Body of pancreas (tissue), 4 donors: ENCODE measurements around the gene SYNJ2. TPM values are rescaled to one million over a fixed set of nuclear protein-coding genes. Genes with fewer than 3 reads are reported as not detected.

Source experiments
- ATAC-seq: fragments of 150-250 bp; one replicate; pipeline ENCODE4 v1.9.1; 2016
- DNase-seq, 4 donors: peaks; one replicate each; pipeline ENCODE4 v3.0.0-alpha.2; 2019
- H3K27ac ChIP-seq, 4 donors: fragments of 200-600 bp; sonication (generic); 1 replicate in 3 of 4; 2 replicates in 1 of 4; pipeline versions ENCODE4 v1.5.1 to v1.6.1; 2016 to 2019; ENCODE audit warnings: mild to moderate bottlenecking in 1 of 4, mixed read lengths in 1 of 4, moderate library complexity in 1 of 4
- H3K27me3 ChIP-seq, 2 donors: fragments of 200-600 bp; sonication (generic); one replicate each; pipeline ENCODE4 v1.6.0; 2016; ENCODE audit warnings: mild to moderate bottlenecking in 1 of 2
- H3K36me3 ChIP-seq, 2 donors: fragments of 200-600 bp; sonication (generic); replicated peaks in 1 of 2; 2 replicates each; pipeline ENCODE4 v1.5.1; 2016; ENCODE audit warnings: low read depth in 2 of 2; ENCODE audit not compliant: insufficient read depth in 1 of 2
- H3K4me1 ChIP-seq: fragments of 200-600 bp; sonication (generic); one replicate; pipeline ENCODE4 v1.6.0; 2016
- H3K4me3 ChIP-seq, 2 donors: fragments of 200-600 bp; sonication (generic); 1 replicate in 1 of 2; 2 replicates in 1 of 2; pipeline ENCODE4 v1.5.1; 2016 to 2019
- H3K9me3 ChIP-seq, 3 donors: fragments of 200-600 bp; sonication (generic); 1 replicate in 2 of 3; 2 replicates in 1 of 3; pipeline ENCODE4 v1.5.1; 2016
- POLR2A ChIP-seq, 3 donors: fragments of 450-650 bp; IDR thresholded peaks; one replicate each; pipeline ENCODE4 v1.6.1; 2016; ENCODE audit warnings: antibody characterized with exemption in 3 of 3, mild to moderate bottlenecking in 2 of 3
- WGBS, 2 donors: methylation state at CpG; one replicate each; pipeline ENCODE4 v1.1.5; 2017; 5-methylcytosine and 5-hydroxymethylcytosine counted together
- intact Hi-C: fragments of 100-400 bp; cut with DNase I; formaldehyde crosslinking; loops from one replicate; pipeline ENCODE4 v1.15.1; 2023
- total RNA-seq, 2 donors: library from RNA; depleted of rRNA; stranded (reverse); fragments of >200 nt; gene quantifications; one replicate each; pipeline ENCODE4 v1.1.0, GENCODE V29; 2016
- TF ChIP-seq, protein P1 (sequence below), 7 experiments: fragments of 450-650 bp in 4 of 7; fragments of 200-600 bp in 3 of 7; sonication (generic) in 3 of 7; IDR thresholded peaks; one replicate each; pipeline ENCODE4 v1.5.1; 2016 to 2019; ENCODE audit warnings: antibody characterized with exemption in 7 of 7

SYNJ2 gene
- total RNA-seq, 2 donors from 2014 or later = 12.2 to 14.8 TPM

GRCh38 chr6:158021814-158022748 is 40.4 kb downstream of the SYNJ2 start:
- TF ChIP-seq POLR2A (IDR thresholded peaks at IDR 0.05) = no peak
- TF ChIP-seq, protein P1, sequence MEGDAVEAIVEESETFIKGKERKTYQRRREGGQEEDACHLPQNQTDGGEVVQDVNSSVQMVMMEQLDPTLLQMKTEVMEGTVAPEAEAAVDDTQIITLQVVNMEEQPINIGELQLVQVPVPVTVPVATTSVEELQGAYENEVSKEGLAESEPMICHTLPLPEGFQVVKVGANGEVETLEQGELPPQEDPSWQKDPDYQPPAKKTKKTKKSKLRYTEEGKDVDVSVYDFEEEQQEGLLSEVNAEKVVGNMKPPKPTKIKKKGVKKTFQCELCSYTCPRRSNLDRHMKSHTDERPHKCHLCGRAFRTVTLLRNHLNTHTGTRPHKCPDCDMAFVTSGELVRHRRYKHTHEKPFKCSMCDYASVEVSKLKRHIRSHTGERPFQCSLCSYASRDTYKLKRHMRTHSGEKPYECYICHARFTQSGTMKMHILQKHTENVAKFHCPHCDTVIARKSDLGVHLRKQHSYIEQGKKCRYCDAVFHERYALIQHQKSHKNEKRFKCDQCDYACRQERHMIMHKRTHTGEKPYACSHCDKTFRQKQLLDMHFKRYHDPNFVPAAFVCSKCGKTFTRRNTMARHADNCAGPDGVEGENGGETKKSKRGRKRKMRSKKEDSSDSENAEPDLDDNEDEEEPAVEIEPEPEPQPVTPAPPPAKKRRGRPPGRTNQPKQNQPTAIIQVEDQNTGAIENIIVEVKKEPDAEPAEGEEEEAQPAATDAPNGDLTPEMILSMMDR (IDR thresholded peaks at IDR 0.05) = no peak
- no peak for ATAC-seq
- no peak overlapping the region for H3K27ac ChIP-seq

DNA sequence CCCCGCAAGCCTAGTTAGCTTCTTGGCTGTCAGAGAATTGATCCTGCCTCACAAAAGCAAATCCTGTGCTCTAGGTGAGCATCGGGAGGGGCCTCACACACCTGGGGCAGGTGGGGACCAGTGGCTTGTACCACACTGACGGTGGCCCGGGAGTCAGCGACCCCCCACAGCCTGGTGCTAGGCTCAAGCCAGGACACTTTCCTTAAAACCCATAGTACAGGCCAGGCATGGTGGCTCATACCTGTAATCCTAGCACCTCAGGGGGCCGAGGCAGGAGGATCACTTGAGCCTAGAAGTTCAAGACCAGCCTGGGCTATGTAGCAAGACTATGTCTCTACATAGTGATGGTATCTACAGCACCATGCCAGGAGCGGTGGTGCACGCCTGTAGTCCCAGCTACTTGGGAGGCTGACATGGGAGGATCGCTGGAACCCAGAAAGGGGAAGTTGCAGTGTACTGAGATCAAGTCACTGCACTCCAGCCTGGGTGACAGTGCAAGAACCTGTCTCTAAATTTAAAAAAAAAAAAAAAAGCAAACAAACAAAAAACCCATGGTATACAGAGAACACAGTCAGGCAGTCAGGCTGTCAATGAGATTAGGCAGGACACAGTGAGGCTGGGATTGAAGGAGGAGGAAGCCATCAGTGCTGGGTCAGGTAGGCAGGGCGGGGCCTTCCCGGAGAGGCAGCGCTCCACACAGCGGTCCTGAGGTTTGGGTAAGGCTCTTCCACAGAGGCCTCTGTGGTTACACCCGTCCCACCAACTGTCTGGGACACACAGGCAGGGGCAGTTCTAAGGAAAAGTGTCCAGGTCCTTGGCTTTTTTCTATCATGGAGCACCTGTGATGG is 41.3 kb downstream of the SYNJ2 start:
- intact Hi-C loops = no loop called here
- Histone ChIP-seq H3K27ac (peak overlapping the region in 2 of 4 donors; percentile 33 to 42), H3K9me3 (no peaks in the 10 kb centered on the region), H3K4me3 (no peak overlapping the region), H3K36me3 (no peaks in the 10 kb centered on the region), H3K27me3 (no peaks in the 10 kb centered on the region), H3K4me1 (peaks cover 39% of the 10 kb centered on the region)
- DNase-seq = no peak
- 92 to 96% methylated on average over 12 to 14 of the region's 14 CpGs for WGBS, 2 donors
- TF ChIP-seq, protein P1 (IDR thresholded peaks at IDR 0.05) = no peak
- TF ChIP-seq POLR2A (IDR thresholded peaks at IDR 0.05) = no peak
- no peak for ATAC-seq

More at GRCh38 chr6:158021814-158022748, 40.4 kb downstream of the SYNJ2 start:
- no peak overlapping the region for H3K4me3 ChIP-seq
- DNase-seq = no peak
- intact Hi-C loops = no loop called here
- H3K27me3 ChIP-seq = no peaks in the 10 kb centered on the region
- no peaks in the 10 kb centered on the region for H3K36me3 ChIP-seq
- no peaks in the 10 kb centered on the region for H3K9me3 ChIP-seq
- H3K4me1 ChIP-seq = peaks cover 30% of the 10 kb centered on the region
- 88 to 93% methylated on average over 3 to 14 of the region's 14 CpGs for WGBS, 2 donors

DNA sequence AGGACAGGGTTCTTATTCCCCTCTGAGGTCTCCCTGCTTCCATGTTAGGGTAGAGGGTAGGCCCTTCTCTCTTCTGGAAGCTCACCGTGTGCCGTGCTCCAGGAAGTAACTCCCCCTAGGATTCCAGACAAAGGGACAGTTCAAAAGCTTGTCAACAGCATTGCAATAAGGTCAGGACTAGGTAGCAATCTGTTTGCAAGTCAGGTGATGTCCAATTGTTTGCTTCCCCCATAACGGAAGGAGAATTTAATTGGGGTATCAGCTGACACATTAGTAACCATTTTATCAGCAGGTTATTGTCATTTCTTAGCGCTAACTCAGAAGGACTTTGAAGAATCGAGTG is 41.9 kb downstream of the SYNJ2 start:
- intact Hi-C loops = no loop called here
- no peaks in the 10 kb centered on the region for H3K9me3 ChIP-seq
- DNase-seq (no peak), ATAC-seq (no peak)
- no peaks in the 10 kb centered on the region for H3K27me3 ChIP-seq
- no peaks in the 10 kb centered on the region for H3K36me3 ChIP-seq
- H3K4me3 ChIP-seq = no peak overlapping the region
- peaks cover 45% of the 10 kb centered on the region for H3K4me1 ChIP-seq
- WGBS, 2 donors = 62 to 64% methylated on average over 5 of the region's 5 CpGs
- H3K27ac ChIP-seq = peak overlapping the region in 2 of 4 donors; percentile 33 to 42
- TF ChIP-seq, protein P1 (IDR thresholded peaks at IDR 0.05) = no peak
- no peak for TF ChIP-seq POLR2A (IDR thresholded peaks at IDR 0.05)

DNA sequence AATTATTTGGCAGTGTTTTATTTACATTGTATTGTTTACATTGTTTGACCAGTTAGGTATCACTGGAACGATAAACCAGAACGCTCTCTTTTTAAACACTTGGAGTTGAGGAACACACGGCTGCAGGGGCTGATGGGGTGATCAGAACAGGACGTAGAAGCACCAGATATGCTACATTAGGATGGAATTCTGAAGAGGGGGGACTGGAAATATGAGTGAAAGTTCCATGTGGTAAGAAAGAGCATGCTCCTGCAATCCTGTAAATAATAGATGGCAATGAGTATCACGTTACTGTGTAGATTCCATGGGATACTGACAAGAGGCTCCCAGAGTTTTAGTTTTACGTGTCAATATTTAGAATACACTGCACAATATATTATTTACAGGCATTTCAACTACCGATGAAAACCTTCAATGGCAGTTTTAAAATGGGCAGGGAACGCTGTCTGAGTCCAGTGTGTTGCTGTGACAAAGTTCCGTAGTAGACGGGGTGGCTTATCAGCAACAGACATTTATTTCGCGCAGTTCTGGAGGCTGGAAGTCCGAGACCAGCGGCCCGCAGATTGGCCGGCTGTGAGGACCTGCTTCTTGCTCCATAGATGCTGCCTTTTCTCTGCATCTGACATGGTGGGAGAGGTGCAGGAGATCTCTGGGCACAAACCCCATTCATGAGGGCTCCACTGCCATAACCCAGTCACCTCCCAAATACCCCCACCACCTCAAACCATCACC is 43.1 kb downstream of the SYNJ2 start:
- ATAC-seq (no peak), DNase-seq (no peak)
- H3K9me3 ChIP-seq = no peaks in the 10 kb centered on the region
- peaks cover 49% of the 10 kb centered on the region for H3K4me1 ChIP-seq
- peak overlapping the region in 1 of 4 donors; percentile 33 for H3K27ac ChIP-seq
- no peak for TF ChIP-seq POLR2A (IDR thresholded peaks at IDR 0.05)
- TF ChIP-seq, protein P1 (IDR thresholded peaks at IDR 0.05) = no peak
- H3K36me3 ChIP-seq = no peaks in the 10 kb centered on the region
- WGBS, 2 donors = 70 to 71% methylated on average over 16 of the region's 16 CpGs
- no peaks in the 10 kb centered on the region for H3K27me3 ChIP-seq
- no peak overlapping the region for H3K4me3 ChIP-seq
- intact Hi-C loops = no loop called here
